Endodermal cell (in vitro differentiated cells): Measurements from ENCODE around the gene CDPF1. TPM values are rescaled to one million over a fixed set of nuclear protein-coding genes. Genes with fewer than 3 reads are reported as not detected.

Experiments
- DNase-seq: peaks from one replicate; pipeline ENCODE4 v3.0.0-alpha.2; 2017
- H3K27ac ChIP-seq: 2 replicates; pipeline ENCODE4 v1.5.1; 2013; ENCODE audit warnings: mild to moderate bottlenecking, low read depth, low read length, moderate library complexity
- H3K27me3 ChIP-seq: 2 replicates; pipeline ENCODE4 v1.6.1; 2013; ENCODE audit warnings: mild to moderate bottlenecking, low read length, moderate library complexity; ENCODE audit not compliant: insufficient read depth, control insufficient read depth, poor library complexity, severe bottlenecking
- H3K36me3 ChIP-seq: 2 replicates; pipeline ENCODE4 v1.7.0; 2013; ENCODE audit warnings: mild to moderate bottlenecking, low read length, moderate library complexity; ENCODE audit not compliant: control insufficient read depth, insufficient read depth
- H3K4me1 ChIP-seq: one replicate; pipeline ENCODE4 v1.7.0; 2013; ENCODE audit warnings: low read length; ENCODE audit not compliant: control insufficient read depth, insufficient read depth
- H3K4me3 ChIP-seq: 2 replicates; pipeline ENCODE4 v1.5.1; 2013; ENCODE audit warnings: mild to moderate bottlenecking, low read length, moderate library complexity
- H3K9ac ChIP-seq: 2 replicates; pipeline ENCODE4 v1.6.1; 2013; ENCODE audit warnings: mild to moderate bottlenecking, low read length, moderate library complexity; ENCODE audit not compliant: poor library complexity, severe bottlenecking; ENCODE audit errors: extremely low read depth
- H3K9me3 ChIP-seq: 2 replicates; pipeline ENCODE4 v1.6.1; 2013; ENCODE audit warnings: mild to moderate bottlenecking, low read length, moderate library complexity; ENCODE audit not compliant: control insufficient read depth
- H3K27ac Mint-ChIP-seq: 2 replicates; pipeline ENCODE4 v1.8.0; 2020; ENCODE audit warnings: mixed read lengths
- H3K27me3 Mint-ChIP-seq: 2 replicates; pipeline ENCODE4 v1.8.0; 2021; ENCODE audit warnings: mild to moderate bottlenecking, mixed read lengths; ENCODE audit not compliant: insufficient read depth
- H3K36me3 Mint-ChIP-seq: 2 replicates; pipeline ENCODE4 v1.8.0; 2020; ENCODE audit warnings: low read depth, mixed read lengths
- H3K4me1 Mint-ChIP-seq: 2 replicates; pipeline ENCODE4 v1.8.0; 2020; ENCODE audit warnings: mixed read lengths
- H3K4me3 Mint-ChIP-seq: 2 replicates; pipeline ENCODE4 v1.8.0; 2020; ENCODE audit warnings: mild to moderate bottlenecking, moderate library complexity, mixed read lengths
- H3K9me3 Mint-ChIP-seq: 2 replicates; pipeline ENCODE4 v1.8.0; 2020; ENCODE audit warnings: mild to moderate bottlenecking, mixed read lengths
- WGBS, 2 experiments: methylation state at CpG; one replicate each; pipeline versions ENCODE4 v1.1.5 to v1.1.7; 2013; ENCODE audit warnings: missing lambda C conversion rate in 2 of 2, mixed read lengths in 1 of 2; ENCODE audit not compliant: insufficient coverage in 1 of 2, insufficient read length in 1 of 2; 5-methylcytosine and 5-hydroxymethylcytosine counted together
- total RNA-seq, 2 donors: library from RNA; stranded (reverse); fragmentation: NEBNext Ultra II Directional in 1 of 2; extraction: Animal tissue kit (Norgen Biotek cat#: 25700) in 1 of 2; gene quantifications; 2 replicates in 1 of 2; 3 replicates in 1 of 2; pipeline ENCODE4 v1.2.1, GENCODE V29; 2021
- TF ChIP-seq, protein P1 (sequence below): fragments of 200-600 bp; sonication (generic); conservative IDR thresholded peaks from 2 replicates; pipeline ENCODE4 v1.5.0; 2021; ENCODE audit warnings: antibody characterized with exemption, mild to moderate bottlenecking

Gene CDPF1
- total RNA-seq, 2 donors from 2014 or later, result 11.3 to 15.1 TPM

DNA sequence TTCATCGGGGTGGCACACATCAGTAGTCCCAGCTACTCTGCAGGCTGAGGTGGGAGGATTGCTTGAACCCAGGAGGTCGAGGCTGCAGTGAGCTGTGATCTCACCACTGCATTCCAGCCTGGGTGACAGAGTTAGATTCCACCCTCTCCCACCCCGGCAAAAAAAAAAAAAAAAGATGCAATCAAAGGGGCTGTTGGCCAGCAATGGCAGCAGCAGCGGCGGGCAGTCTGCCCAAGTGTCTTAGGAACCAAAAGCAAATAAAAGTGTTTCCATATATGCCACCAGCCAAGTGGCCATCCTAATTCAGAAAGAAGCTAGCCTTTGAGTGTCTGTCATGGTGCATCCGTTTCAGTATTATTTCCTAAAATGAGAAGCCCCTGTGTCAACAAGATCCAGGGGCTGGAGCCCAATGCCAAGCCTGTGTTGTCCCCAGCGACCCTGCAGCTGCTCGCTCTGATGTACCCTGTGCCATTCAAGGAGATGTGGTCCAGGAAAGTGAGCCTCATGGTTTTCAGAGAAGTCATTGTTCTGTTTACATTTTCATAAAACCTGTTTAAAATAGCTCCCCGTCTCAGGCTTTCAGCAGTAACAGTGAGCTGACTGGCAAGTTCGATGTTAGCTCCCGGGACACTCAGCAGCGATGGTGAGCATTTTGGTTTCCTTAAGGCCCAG lies 12.5 kb downstream of the CDPF1 start:
- Histone ChIP-seq H3K27ac (no peak overlapping the region), H3K9me3 (no peaks in the 10 kb centered on the region), H3K9ac (no peak overlapping the region), H3K27me3 (no peaks in the 10 kb centered on the region), H3K4me1 (no peaks in the 10 kb centered on the region), H3K36me3 (no peaks in the 10 kb centered on the region), H3K4me3 (no peak overlapping the region)
- H3K9me3 Mint-ChIP-seq, result no peaks in the 10 kb centered on the region
- H3K27ac Mint-ChIP-seq, result no peak overlapping the region
- TF ChIP-seq, protein P1, sequence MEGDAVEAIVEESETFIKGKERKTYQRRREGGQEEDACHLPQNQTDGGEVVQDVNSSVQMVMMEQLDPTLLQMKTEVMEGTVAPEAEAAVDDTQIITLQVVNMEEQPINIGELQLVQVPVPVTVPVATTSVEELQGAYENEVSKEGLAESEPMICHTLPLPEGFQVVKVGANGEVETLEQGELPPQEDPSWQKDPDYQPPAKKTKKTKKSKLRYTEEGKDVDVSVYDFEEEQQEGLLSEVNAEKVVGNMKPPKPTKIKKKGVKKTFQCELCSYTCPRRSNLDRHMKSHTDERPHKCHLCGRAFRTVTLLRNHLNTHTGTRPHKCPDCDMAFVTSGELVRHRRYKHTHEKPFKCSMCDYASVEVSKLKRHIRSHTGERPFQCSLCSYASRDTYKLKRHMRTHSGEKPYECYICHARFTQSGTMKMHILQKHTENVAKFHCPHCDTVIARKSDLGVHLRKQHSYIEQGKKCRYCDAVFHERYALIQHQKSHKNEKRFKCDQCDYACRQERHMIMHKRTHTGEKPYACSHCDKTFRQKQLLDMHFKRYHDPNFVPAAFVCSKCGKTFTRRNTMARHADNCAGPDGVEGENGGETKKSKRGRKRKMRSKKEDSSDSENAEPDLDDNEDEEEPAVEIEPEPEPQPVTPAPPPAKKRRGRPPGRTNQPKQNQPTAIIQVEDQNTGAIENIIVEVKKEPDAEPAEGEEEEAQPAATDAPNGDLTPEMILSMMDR, result no peak
- H3K27me3 Mint-ChIP-seq, result no peaks in the 10 kb centered on the region
- H3K4me1 Mint-ChIP-seq, result no peaks in the 10 kb centered on the region
- no peak overlapping the region for H3K4me3 Mint-ChIP-seq
- DNase-seq, result no peak
- H3K36me3 Mint-ChIP-seq, result peaks cover 33% of the 10 kb centered on the region
- 83 to 88% methylated on average over 10 to 12 of the region's 12 CpGs for WGBS, 2 experiments

DNA sequence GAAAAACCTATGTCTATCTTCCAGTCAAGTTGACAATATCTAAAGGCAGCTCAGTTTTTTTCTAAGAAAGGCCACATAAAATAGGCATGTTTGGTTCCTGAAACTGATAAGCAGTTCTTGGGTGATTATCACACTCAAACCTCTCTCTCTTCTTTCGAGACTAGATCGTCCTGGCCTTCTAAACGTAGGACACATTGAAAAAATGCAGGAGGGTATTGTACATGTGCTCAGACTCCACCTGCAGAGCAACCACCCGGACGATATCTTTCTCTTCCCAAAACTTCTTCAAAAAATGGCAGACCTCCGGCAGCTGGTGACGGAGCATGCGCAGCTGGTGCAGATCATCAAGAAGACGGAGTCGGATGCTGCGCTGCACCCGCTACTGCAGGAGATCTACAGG lies 15.1 kb downstream of the CDPF1 start:
- H3K9ac ChIP-seq, result no peak overlapping the region
- H3K9me3 Mint-ChIP-seq, result no peaks in the 10 kb centered on the region
- 92 to 99% methylated on average over 11 to 12 of the region's 12 CpGs for WGBS, 2 experiments

DNA sequence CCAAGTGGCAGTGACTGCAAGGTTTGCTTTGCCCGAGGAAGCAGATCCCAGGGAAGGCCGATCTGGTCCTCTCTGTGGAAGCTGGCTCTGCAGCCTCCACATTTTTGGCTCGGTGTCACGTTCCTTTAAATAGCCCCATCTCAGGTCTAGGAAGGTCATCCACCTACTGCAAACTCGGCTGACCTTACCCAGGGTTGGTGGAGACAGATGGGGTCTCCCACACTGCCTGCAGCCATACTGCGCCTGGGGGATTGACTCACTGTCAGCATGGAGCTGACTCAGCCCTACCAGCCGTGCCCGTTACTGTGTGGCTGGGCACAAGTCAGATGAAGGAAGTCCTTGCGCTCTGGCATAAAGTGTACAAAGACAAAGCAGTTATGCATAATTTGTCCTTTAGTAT lies 16.9 kb downstream of the CDPF1 start:
- no peaks in the 10 kb centered on the region for H3K27me3 ChIP-seq
- H3K9ac ChIP-seq, result no peak overlapping the region
- TF ChIP-seq, protein P1, result no peak
- Mint-ChIP-seq H3K36me3 (peaks cover 29% of the 10 kb centered on the region), H3K27ac (no peak overlapping the region), H3K4me3 (no peak overlapping the region), H3K9me3 (no peaks in the 10 kb centered on the region), H3K27me3 (no peaks in the 10 kb centered on the region), H3K4me1 (no peaks in the 10 kb centered on the region)
- no peaks in the 10 kb centered on the region for H3K36me3 ChIP-seq
- 91 to 94% methylated on average over 5 to 9 of the region's 9 CpGs for WGBS, 2 experiments
- no peak overlapping the region for H3K4me3 ChIP-seq
- H3K4me1 ChIP-seq, result no peaks in the 10 kb centered on the region
- no peak for DNase-seq
- H3K9me3 ChIP-seq, result no peaks in the 10 kb centered on the region
- H3K27ac ChIP-seq, result no peak overlapping the region

More for the DNA sequence above, 15.1 kb downstream of the CDPF1 start:
- DNase-seq, result no peak
- Histone ChIP-seq H3K9me3 (no peaks in the 10 kb centered on the region), H3K27ac (no peak overlapping the region), H3K27me3 (no peaks in the 10 kb centered on the region), H3K36me3 (no peaks in the 10 kb centered on the region), H3K4me1 (no peaks in the 10 kb centered on the region), H3K4me3 (no peak overlapping the region)
- no peak overlapping the region for H3K4me3 Mint-ChIP-seq
- no peaks in the 10 kb centered on the region for H3K4me1 Mint-ChIP-seq
- peaks cover 37% of the 10 kb centered on the region for H3K36me3 Mint-ChIP-seq
- H3K27ac Mint-ChIP-seq, result no peak overlapping the region
- TF ChIP-seq, protein P1, result no peak
- H3K27me3 Mint-ChIP-seq, result no peaks in the 10 kb centered on the region
